Hepatocyte (in vitro differentiated cells): ENCODE results near the gene NCOA4.

Source experiments
- CTCF ChIP-seq: fragments of 200-600 bp; sonication (generic); IDR thresholded peaks from 2 replicates; pipeline ENCODE4 v1.5.1; 2016; ENCODE audit warnings: antibody characterized with exemption, mild to moderate bottlenecking; ENCODE audit not compliant: poor library complexity
- EZH2 ChIP-seq: fragments of 200-600 bp; sonication (generic); IDR thresholded peaks from 2 replicates; pipeline ENCODE4 v1.6.1; 2016; ENCODE audit warnings: antibody characterized with exemption, mild to moderate bottlenecking, borderline replicate concordance
- EZH2phosphoT487 ChIP-seq: fragments of 200-600 bp; sonication (generic); IDR thresholded peaks from one replicate; pipeline ENCODE4 v1.6.1; 2018; ENCODE audit warnings: antibody characterized with exemption, mild to moderate bottlenecking, low read depth, moderate library complexity; ENCODE audit not compliant: unreplicated experiment, severe bottlenecking

GRCh38 chr10:46017733-46018132, 12.7 kb downstream of the NCOA4 start:
- TF ChIP-seq EZH2 (no peak), CTCF (no peak), EZH2phosphoT487 (no peak)
